HCEC 1CT (cell line): ENCODE results near the gene PGAP2.

Experiments
- DNase-seq: peaks from one replicate; pipeline ENCODE4 v3.0.0-alpha.2; 2017

PGAP2 gene

GRCh38 chr11:3834349-3834663 is 25.9 kb downstream of the PGAP2 start:
- DNase-seq: no peak

DNA sequence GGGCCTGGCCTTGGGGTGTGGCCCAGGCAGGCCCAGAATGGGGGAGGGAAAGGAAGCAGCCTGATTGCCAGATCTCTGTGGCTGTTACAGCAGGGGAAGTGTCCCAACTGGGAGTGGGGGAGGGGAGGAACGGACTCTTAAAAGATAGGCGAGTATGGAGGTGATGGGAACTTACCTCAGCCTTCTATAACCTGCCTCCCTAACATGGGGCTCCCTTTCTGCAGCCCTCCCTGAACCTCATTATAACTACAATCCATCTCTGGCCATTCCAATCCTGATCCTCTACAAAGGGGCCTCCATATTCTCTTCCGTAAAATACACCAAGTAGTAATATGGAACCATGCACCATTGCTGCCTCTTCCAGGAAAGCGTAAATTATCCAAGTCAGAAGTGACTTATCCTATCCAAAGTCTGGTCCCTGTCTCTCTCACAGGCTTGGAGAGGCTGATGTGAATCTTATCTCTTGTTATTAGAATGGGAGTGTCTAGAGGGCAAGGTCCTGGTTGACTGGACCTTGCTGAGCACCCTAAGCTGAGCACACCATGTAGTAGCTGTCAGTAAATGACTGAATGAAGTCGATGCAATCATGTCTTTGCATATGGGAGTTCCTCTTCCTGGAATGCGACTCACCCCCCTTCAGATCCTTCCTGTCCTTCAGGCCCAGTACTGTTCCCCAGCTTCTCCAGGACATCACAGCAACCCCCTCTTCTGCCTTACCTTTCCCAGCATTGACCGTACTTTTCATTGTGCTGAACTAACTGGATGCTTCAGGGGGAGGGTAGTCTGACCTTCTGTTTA is 26.5 kb downstream of the PGAP2 start:
- DNase-seq: peak; percentile 28

DNA sequence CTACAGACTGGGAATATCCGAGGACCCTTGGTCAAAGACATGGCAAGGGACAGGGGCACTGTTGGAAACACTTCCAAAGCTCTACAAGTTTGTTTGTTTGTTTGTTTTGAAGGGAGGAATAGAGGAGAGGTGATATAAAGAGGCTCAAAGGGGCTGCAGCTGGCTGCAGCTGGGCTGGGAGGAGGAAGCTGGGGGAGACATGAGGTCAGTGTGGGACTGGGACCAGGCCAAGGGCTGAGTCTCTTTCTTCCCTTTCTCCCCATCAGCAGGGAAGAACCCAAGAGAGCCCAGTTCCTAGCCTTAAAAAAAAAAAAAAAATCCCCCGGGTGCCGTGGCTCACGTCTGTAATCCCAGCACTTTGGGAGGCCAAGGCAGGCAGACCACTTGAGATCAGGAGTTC is 27.4 kb downstream of the PGAP2 start:
- DNase-seq: no peak

- DNase-seq: no peak
Measured at GRCh38 chr11:3836903-3837302, 28.5 kb downstream of the PGAP2 start.

DNA sequence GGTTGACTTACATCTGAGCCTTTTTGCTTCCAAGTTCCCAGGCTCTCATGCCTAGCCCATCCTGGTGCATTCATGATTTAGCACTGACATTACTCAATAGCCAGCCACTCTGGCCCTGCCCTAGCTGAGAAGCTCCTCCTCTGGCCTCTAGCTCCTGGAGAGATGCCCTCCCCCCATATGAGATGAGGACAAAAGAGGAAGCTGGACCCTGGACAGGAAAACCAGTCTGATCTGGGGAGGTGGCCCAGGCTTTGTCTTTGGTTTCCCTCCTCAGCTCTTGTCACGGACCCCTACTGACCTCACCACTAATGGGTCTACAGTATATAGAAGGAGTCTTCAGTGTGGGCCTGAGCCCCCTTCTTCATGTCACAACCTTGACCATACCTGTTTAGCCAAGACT is 29.4 kb downstream of the PGAP2 start:
- DNase-seq: peak; percentile 30

- no peak for DNase-seq
Measured at GRCh38 chr11:3838504-3838903, 30.1 kb downstream of the PGAP2 start.

DNA sequence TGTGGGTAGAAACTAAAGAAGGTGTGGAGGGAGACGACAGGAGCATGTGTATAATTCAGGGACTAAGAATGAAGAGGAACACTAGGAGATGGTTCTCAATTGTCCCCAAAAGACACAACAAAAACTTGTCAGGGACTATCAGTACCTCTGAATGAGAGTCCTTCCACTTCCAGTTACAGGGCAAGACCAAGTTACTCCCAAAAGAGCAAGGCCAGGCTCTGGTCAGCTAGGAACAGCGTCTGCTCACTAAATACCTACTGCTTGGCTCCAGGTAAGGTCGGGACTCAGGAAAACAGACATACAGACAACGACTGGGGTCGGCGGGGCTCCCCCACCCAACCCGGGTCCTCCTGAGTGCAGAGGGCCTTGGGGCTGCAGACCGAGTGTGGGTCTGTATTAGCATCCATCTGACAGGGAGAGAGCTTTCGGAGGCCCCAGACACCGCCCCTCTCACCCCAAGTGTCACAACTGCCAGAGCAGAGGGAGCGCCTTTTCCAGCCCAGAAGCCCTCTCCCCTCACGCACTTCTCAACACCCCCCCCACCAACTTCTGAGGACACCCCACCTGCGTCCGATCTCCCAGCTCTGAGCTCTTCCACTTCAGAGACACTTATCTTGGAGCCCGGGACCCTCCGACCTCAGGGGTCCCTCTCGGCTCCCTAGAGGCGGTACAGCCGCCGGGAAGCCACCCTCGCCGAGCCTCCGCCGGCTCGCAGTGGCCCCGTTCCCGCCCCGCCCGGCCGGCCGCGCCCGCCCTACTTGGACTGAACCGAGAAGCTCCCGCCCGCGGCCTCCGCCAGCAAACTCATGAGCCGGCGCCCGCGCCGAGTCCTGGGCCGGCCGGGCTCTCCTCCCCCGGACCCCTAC is 31.9 kb downstream of the PGAP2 start:
- DNase-seq: no peak

GRCh38 chr11:3840870-3841425 is 32.6 kb downstream of the PGAP2 start, which contains the start of gene RHOG:
RHOG (minus strand) TSS chr11:3840959; CDS start chr11:3828138, 12,821 bp downstream.
- DNase-seq: peak; percentile 88

- peak; percentile 83 for DNase-seq
Measured at GRCh38 chr11:3841426-3842350, 33.3 kb downstream of the PGAP2 start.

- no peak for DNase-seq
Measured at GRCh38 chr11:3843326-3843725, 35.0 kb downstream of the PGAP2 start.

DNA sequence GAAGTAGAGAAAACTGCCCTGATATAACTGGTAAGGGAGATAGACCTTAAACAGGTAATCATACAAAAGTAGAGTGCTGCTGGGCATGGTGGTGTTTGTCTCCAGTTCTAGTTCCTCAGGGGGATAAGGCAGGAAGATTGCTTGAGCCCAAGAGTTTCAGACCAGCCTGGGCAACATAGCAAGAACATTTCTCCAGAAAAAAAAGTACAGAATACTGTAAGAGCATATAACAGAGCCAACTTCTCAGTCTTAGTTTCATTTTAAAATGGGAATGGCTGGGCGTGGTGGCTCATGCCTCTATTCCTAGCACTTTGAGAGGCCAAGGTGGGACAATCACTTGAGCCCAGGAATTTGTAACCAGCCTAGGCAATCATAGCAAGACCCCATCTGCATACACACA is 36.9 kb downstream of the PGAP2 start:
- DNase-seq: no peak

DNA sequence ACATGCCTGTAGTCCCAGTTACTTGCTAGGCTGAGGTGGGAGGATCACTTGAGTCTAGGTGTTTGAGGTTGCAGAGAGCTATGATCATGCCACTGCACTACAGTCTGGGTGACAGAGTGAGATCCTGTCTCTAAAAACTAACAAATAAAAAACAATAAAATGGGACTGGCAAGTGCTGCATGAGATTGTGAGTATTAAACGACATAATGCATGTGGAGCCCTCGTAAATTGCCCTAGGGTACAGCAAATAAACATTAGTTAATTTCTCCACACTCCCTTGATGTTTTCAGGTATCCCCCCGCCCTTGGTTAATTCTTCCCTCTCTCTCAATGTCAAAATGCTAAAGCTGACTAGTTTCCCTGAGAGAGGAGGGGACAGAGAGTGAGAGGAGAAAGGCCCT is 37.3 kb downstream of the PGAP2 start:
- DNase-seq: no peak

DNA sequence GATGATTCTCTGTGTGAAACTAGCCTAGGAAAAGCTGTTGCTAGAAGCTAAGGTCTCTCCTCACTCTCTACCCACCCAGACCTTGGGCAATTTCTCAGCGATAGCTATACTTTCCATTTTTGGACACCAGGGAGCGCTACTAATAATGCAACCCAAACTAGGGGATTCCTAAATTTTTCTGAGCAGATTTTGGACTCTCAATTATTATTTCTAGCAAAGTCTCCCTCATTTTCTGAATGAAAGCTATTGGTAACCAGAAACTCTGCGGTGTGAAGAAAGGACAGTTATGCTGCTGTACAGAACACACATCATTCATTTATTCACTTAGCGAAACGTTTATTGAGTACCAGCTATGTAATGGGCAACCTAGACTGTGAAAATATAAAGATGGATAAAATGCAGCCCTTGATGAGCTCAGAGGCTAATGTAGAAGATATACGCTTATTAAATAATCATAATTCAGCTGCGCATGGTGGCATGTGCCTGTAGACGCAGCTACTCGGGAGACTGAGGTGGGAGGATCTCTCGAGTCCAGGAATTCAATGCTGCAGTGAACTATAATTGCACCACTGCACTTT is 41.0 kb downstream of the PGAP2 start:
- peak; percentile 40 for DNase-seq

- no peak for DNase-seq
Measured at GRCh38 chr11:3853545-3853842, 45.1 kb downstream of the PGAP2 start.

- no peak for DNase-seq
Measured at GRCh38 chr11:3853899-3854659, 45.7 kb downstream of the PGAP2 start.

- no peak for DNase-seq
Measured at GRCh38 chr11:3854660-3854976, 46.3 kb downstream of the PGAP2 start.

GRCh38 chr11:3854977-3855807 is 46.8 kb downstream of the PGAP2 start, which contains the start of gene STIM1:
STIM1 (plus strand) TSS chr11:3855664; CDS start chr11:3856271, 607 bp downstream.
- peak; percentile 89 for DNase-seq

GRCh38 chr11:3855808-3856491 is 47.6 kb downstream of the PGAP2 start:
- DNase-seq: peak; percentile 26

DNA sequence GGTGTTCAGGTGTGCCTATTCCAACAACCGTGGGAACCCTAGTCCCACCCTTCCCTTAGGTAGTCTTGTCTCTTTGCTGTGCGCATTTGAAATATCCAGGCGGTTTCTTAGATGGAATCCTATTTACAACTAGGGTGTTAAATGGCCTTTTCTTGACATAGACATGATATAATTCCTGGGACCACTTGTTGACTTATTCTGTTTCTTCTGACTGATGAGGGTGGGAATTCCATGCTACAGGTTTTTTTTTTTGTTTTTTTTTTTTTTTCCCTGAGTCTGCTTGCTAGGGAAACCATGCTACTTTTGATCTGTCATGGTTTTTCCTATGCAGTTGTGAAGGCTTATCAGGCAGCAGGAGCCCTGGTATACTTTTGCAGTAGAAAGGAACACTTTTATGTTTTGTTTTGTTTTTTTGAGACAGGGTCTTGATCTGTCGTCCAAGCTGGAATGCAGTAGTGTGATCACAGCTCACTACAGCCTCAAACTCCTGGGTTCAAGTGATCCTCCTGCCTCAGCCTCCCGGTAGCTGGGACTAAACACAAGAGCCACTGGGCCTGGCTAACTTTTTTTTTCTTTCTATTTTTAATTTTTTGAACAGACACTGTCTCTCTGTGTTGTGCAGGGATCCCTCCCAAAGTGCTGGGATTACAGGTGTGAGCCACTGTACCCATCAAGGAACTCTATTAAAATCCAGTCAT is 48.6 kb downstream of the PGAP2 start:
- no peak for DNase-seq

DNA sequence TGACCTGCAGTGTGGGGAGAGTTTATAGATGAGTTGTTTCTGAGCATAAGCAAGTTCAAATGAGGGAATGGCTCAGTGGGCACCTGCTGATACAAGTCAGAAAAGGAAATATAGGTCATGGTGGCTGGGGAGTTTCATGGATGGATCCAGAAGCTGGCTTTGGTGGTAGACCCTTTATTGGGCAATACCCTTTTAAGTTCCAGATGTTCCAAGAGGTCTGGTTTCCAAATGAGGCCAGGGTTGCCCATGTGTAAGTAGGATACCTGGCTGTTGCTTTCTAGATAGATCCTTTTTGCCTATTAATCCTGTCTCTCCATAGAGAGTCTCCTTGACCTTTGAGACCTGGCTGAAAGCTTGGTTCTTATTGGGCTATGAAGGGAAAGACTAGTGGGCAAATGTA is 49.3 kb downstream of the PGAP2 start:
- DNase-seq: no peak
